Measurements from ENCODE around the gene LARP4B. TPM values are rescaled to one million over a fixed set of nuclear protein-coding genes. Genes with fewer than 3 reads are reported as not detected.

Gene LARP4B
- total and polyA plus RNA-seq, 2 of the 13 experiments (the other 11 are each of a cell fraction or from before 2014, with no cell fraction given), result 19.5 to 30.2 TPM

- no peak for DNase-seq (ENCODE audit: low spot score)
- Histone ChIP-seq H4K20me1 (ENCODE audit: insufficient read depth, low read length) (no peaks in the 10 kb centered on the region), H3K4me2 (ENCODE audit: low read depth, low read length) (peak overlapping the region; percentile 91), H3K79me2 (ENCODE audit: insufficient read depth, low read length) (no peaks in the 10 kb centered on the region), H2AFZ (ENCODE audit: low read length) (no peak overlapping the region), H3K9ac (ENCODE audit: insufficient read depth, low read depth, low read length) (peak overlapping the region; percentile 47), H3K27me3 (ENCODE audit: control insufficient read depth in 1 of 2, insufficient read depth in 2 of 2, low read length in 2 of 2) (peaks cover 5 to 16% of the 10 kb centered on the region in 2 experiments; a peak in 3 of 5 replicates), H3K4me3 (replicated peaks in 1 of 3; ENCODE audit: insufficient read depth in 1 of 3, low read depth in 2 of 3, low read length in 3 of 3) (peak overlapping the region; percentile 47 to 71 (median 54)), H3K27ac (ENCODE audit: extremely low read length, insufficient read depth, low read length) (no peak overlapping the region), H3K4me1 (ENCODE audit: insufficient read depth, low read length) (peaks cover 37% of the 10 kb centered on the region), H3K9me3 (ENCODE audit: low read length) (no peaks in the 10 kb centered on the region), H3K36me3 (replicated peaks in 1 of 2; ENCODE audit: control insufficient read depth in 1 of 2, insufficient read depth in 2 of 2, low read length in 2 of 2) (no peaks in the 10 kb centered on the region)
- BruUV-seq (replicated peaks), result no TSS peak
- ChIA-PET CTCF (ENCODE audit: low intra/inter-chr PET ratio, low total read pairs) (interaction anchor here (1.4 kb wide), 1 partner anchor 274 kb away, joined by 4 read pairs; no protein-coding TSS in a partner anchor), POLR2A (no interaction called here)
- no peak for FAIRE-seq
- 4% methylated on average over 4 of the region's 51 CpGs for WGBS (ENCODE audit: low lambda C conversion rate)
- in situ Hi-C loops (cut with HindIII; ENCODE audit: extremely low pct_ligation_motif_present, low pct_unique_long_range_greater_than_20kb), result loop anchor here (5.0 kb wide), 1 partner anchor 272 kb away; no protein-coding TSS in a partner anchor
- ATAC-seq, result peak; percentile 50
- intact Hi-C loops (cut with micrococcal nuclease; ENCODE audit: unreplicated experiment), result loop anchor here (5.0 kb wide), 1 partner anchor 97 kb away; the partner anchor contains the start of gene DIP2C
- 0 out of 2 replicates have a peak, but pooled peaks have one; percentile 53 for TF ChIP-seq RNF2 (conservative IDR thresholded peaks at IDR 0.05; ENCODE audit: low read depth)
- no peak for TF ChIP-seq CEBPZ (IDR thresholded peaks at IDR 0.05; ENCODE audit: low read length)
- TF ChIP-seq NFIC (IDR thresholded peaks at IDR 0.05; ENCODE audit: low read length), result no peak
- TF ChIP-seq HNRNPLL (IDR thresholded peaks at IDR 0.05; ENCODE audit: low read depth, low read length, poor library complexity, severe bottlenecking), result peak; percentile 94
- peak; percentile 54; the same call in 1 of the 2 replicates for TF ChIP-seq UBTF (CRISPR knock-in tag; IDR thresholded peaks at IDR 0.05)
- peak; percentile 73 for TF ChIP-seq FOSL2 (CRISPR knock-in tag; IDR thresholded peaks at IDR 0.05)
- TF ChIP-seq KLF13 (CRISPR knock-in tag; IDR thresholded peaks at IDR 0.05), result no peak
- peak; percentile 99 for TF ChIP-seq ZNF205 (CRISPR knock-in tag; IDR thresholded peaks at IDR 0.05)
- TF ChIP-seq CTCF (CRISPR knock-in tag; IDR thresholded peaks at IDR 0.05), result peak; percentile 40
- 0 out of 2 replicates have a peak, but pooled peaks have one; percentile 20 for TF ChIP-seq ZNF768 (CRISPR knock-in tag; IDR thresholded peaks at IDR 0.05)
- 0 out of 2 replicates have a peak, but pooled peaks have one; percentile 49 for TF ChIP-seq ZNF800 (CRISPR knock-in tag; IDR thresholded peaks at IDR 0.05)
- no peak for TF ChIP-seq RFX5 (IDR thresholded peaks at IDR 0.05; ENCODE audit: low read depth, low read length)
- TF ChIP-seq STAG1 (CRISPR knock-in tag; IDR thresholded peaks at IDR 0.05), result 0 out of 2 replicates have a peak, but pooled peaks have one; percentile 31
Observed at GRCh38 chr10:784403-785088, 147.0 kb downstream of the LARP4B start.
